Ascending aorta (tissue), 1 donor: ENCODE measurements around the gene TRIM51. TPM values are rescaled to one million over a fixed set of nuclear protein-coding genes. Genes with fewer than 3 reads are reported as not detected.

Experiments used
- total RNA-seq: library from RNA; depleted of rRNA; stranded (reverse); fragments of >200 nt; gene quantifications from one replicate; pipeline ENCODE4 v1.1.0, GENCODE V29; 2016

TRIM51 gene
- total RNA-seq, 1 donor from 2014 or later, result not detected

Other genes starting within 250 kb of the TRIM51 start
- gene OR4P4, start 248.2 kb upstream of the TRIM51 start, total RNA-seq, result not detected
- gene OR4S2, start 235.0 kb upstream of the TRIM51 start, total RNA-seq, result not detected
- not detected for gene OR4C6, start 221.1 kb upstream of the TRIM51 start, total RNA-seq
- not detected for gene OR5D13, start 109.9 kb upstream of the TRIM51 start, total RNA-seq
- gene OR5D14, start 87.7 kb upstream of the TRIM51 start, total RNA-seq, result not detected
- not detected for gene OR5L1, start 71.9 kb upstream of the TRIM51 start, total RNA-seq
- not detected for gene OR5D18, start 63.7 kb upstream of the TRIM51 start, total RNA-seq
- gene OR5L2, start 56.1 kb upstream of the TRIM51 start, total RNA-seq, result not detected
- gene OR5D16, start 44.5 kb upstream of the TRIM51 start, total RNA-seq, result not detected
- not detected for gene OR5W2, start 31.3 kb downstream of the TRIM51 start, total RNA-seq
- not detected for gene OR5I1, start 53.1 kb downstream of the TRIM51 start, total RNA-seq
- gene OR10AG1, start 86.6 kb downstream of the TRIM51 start, total RNA-seq, result 0.64 TPM
- gene OR5F1, start 111.3 kb downstream of the TRIM51 start, total RNA-seq, result not detected
- gene OR5AS1, start 144.4 kb downstream of the TRIM51 start, total RNA-seq, result not detected
- not detected for gene OR8I2, start 210.0 kb downstream of the TRIM51 start, total RNA-seq
- not detected for gene OR8H2, start 220.4 kb downstream of the TRIM51 start, total RNA-seq
- not detected for gene OR8H3, start 239.1 kb downstream of the TRIM51 start, total RNA-seq